H1 (cell line): Measurements from ENCODE around the gene TEX29. TPM values are rescaled to one million over a fixed set of nuclear protein-coding genes. Genes with fewer than 3 reads are reported as not detected.

Experiments
- BACH1 ChIP-seq: IDR thresholded peaks from 2 replicates; pipeline ENCODE4 v1.6.1; 2012; ENCODE audit warnings: low read length, improper control_type of control experiment
- CREB1 ChIP-seq: IDR thresholded peaks from 2 replicates; pipeline ENCODE4 v1.6.1; 2012; ENCODE audit warnings: inconsistent platforms
- GABPA ChIP-seq: IDR thresholded peaks from 2 replicates; pipeline ENCODE4 v1.6.1; 2011; ENCODE audit warnings: mild to moderate bottlenecking, low read length, moderate library complexity, borderline replicate concordance; ENCODE audit not compliant: insufficient read depth
- PHF8 ChIP-seq: fragments of 200-600 bp; sonication (generic); conservative IDR thresholded peaks from 2 replicates; pipeline ENCODE4 v1.7.1; 2012; ENCODE audit warnings: low read depth, mild to moderate bottlenecking, inconsistent platforms, low read length, moderate library complexity
- RFX5 ChIP-seq: IDR thresholded peaks from 2 replicates; pipeline ENCODE4 v1.6.1; 2011; ENCODE audit warnings: low read depth, low read length, improper control_type of control experiment, borderline replicate concordance
- ZNF274 ChIP-seq: IDR thresholded peaks from 2 replicates; pipeline ENCODE4 v1.7.0; 2012; ENCODE audit warnings: low read length, borderline replicate concordance; ENCODE audit errors: extremely low read depth
- polyA plus RNA-seq, 7 experiments: library from polyadenylated mRNA; depleted of rRNA in 3 of 7; stranded (reverse) in 5 of 7; unstranded in 2 of 7; fragments of >200 nt in 5 of 7; fragments of 200-250 nt in 2 of 7; gene quantifications; 1 replicate in 5 of 7; 2 replicates in 1 of 7; 4 replicates in 1 of 7; pipeline versions ENCODE4 v1.2.1 to v1.2.3, GENCODE V29; 2011 to 2013; ENCODE audit warnings: missing spikeins in 2 of 7, mixed read lengths in 2 of 7
- total RNA-seq: library from RNA; stranded (reverse); fragmentation: NEBNext Ultra II Directional; extraction: Animal tissue kit (Norgen Biotek cat#: 25700); gene quantifications from 2 replicates; pipeline ENCODE4 v1.2.1, GENCODE V29; 2021

TEX29 gene
- total and polyA plus RNA-seq, 2 of the 8 experiments (the other 6 are each of a cell fraction or from before 2014, with no cell fraction given) = 0.08 TPM; not detected in 1

- TF ChIP-seq GABPA (no peak), ZNF274 (no peak), RFX5 (no peak), PHF8 (no peak), BACH1 (no peak), CREB1 (no peak)
Measured at GRCh38 chr13:111330066-111330610, 9.7 kb downstream of the TEX29 start (continued).
